ENCODE data around the gene LUZP1.
A peak's percentile ranks its signal among the peaks of the same experiment; 100 is the strongest.

Gene LUZP1

GRCh38 chr1:23103001-23103889 is 65.4 kb downstream of the LUZP1 start:
- peak; percentile 48 for FAIRE-seq
- DNase-seq (ENCODE audit: insufficient read length): no peak
- TF ChIP-seq TAF1 (IDR thresholded peaks at IDR 0.05; ENCODE audit: borderline replicate concordance, low read depth, low read length) (no peak), POLR2A (IDR thresholded peaks at IDR 0.05; ENCODE audit: low read depth, low read length) (no peak), POLR2AphosphoS5 (IDR thresholded peaks at IDR 0.05; ENCODE audit: low read depth, low read length) (no peak)

GRCh38 chr1:23102289-23102688 is 66.4 kb downstream of the LUZP1 start:
- no peak for DNase-seq (ENCODE audit: insufficient read length)
- FAIRE-seq: no peak
- TF ChIP-seq POLR2AphosphoS5 (IDR thresholded peaks at IDR 0.05; ENCODE audit: low read depth, low read length) (no peak), POLR2A (IDR thresholded peaks at IDR 0.05; ENCODE audit: low read depth, low read length) (no peak), TAF1 (IDR thresholded peaks at IDR 0.05; ENCODE audit: borderline replicate concordance, low read depth, low read length) (no peak)

GRCh38 chr1:23101887-23102286 is 66.8 kb downstream of the LUZP1 start:
- no peak for FAIRE-seq
- no peak for DNase-seq (ENCODE audit: insufficient read length)
- no peak for TF ChIP-seq POLR2A (IDR thresholded peaks at IDR 0.05; ENCODE audit: low read depth, low read length)
- TF ChIP-seq POLR2AphosphoS5 (IDR thresholded peaks at IDR 0.05; ENCODE audit: low read depth, low read length): no peak
- no peak for TF ChIP-seq TAF1 (IDR thresholded peaks at IDR 0.05; ENCODE audit: borderline replicate concordance, low read depth, low read length)

GRCh38 chr1:23101101-23101827 is 67.4 kb downstream of the LUZP1 start:
- TF ChIP-seq TAF1 (IDR thresholded peaks at IDR 0.05; ENCODE audit: borderline replicate concordance, low read depth, low read length) (no peak), POLR2A (IDR thresholded peaks at IDR 0.05; ENCODE audit: low read depth, low read length) (no peak), POLR2AphosphoS5 (IDR thresholded peaks at IDR 0.05; ENCODE audit: low read depth, low read length) (no peak)
- DNase-seq (ENCODE audit: insufficient read length): no peak
- FAIRE-seq: no peak

- DNase-seq (ENCODE audit: insufficient read length) (no peak), FAIRE-seq (peak; percentile 5)
- TF ChIP-seq TAF1 (IDR thresholded peaks at IDR 0.05; ENCODE audit: borderline replicate concordance, low read depth, low read length) (no peak), POLR2A (IDR thresholded peaks at IDR 0.05; ENCODE audit: low read depth, low read length) (no peak), POLR2AphosphoS5 (IDR thresholded peaks at IDR 0.05; ENCODE audit: low read depth, low read length) (no peak)
Measured at GRCh38 chr1:23100074-23100748, 68.4 kb downstream of the LUZP1 start.

DNA sequence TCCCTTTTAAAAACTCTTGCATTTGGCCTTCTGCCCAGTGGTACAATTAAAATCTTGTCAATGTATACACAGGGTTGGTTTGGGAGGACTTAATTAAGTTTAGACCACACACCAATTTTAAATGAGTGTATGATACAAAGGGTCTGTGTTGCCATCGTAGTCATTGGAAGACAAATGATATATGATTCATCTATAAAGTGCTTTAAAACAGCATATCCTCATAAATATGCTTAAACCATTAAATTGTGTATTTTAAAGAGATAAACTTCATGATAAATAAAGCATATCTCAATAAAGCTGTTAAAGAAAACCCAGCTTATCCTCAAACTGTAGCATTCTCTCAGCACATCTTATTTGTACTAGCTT is 69.5 kb downstream of the LUZP1 start:
- no peak for DNase-seq (ENCODE audit: insufficient read length)
- TF ChIP-seq POLR2A (IDR thresholded peaks at IDR 0.05; ENCODE audit: low read depth, low read length) (no peak), TAF1 (IDR thresholded peaks at IDR 0.05; ENCODE audit: borderline replicate concordance, low read depth, low read length) (no peak), POLR2AphosphoS5 (IDR thresholded peaks at IDR 0.05; ENCODE audit: low read depth, low read length) (no peak)
- FAIRE-seq: no peak

- FAIRE-seq (peak; percentile 76), DNase-seq (ENCODE audit: insufficient read length) (peak; percentile 25)
- TF ChIP-seq TAF1 (IDR thresholded peaks at IDR 0.05; ENCODE audit: borderline replicate concordance, low read depth, low read length) (no peak), POLR2A (IDR thresholded peaks at IDR 0.05; ENCODE audit: low read depth, low read length) (no peak), POLR2AphosphoS5 (IDR thresholded peaks at IDR 0.05; ENCODE audit: low read depth, low read length) (no peak)
Measured at GRCh38 chr1:23098463-23099170, 70.0 kb downstream of the LUZP1 start.

- DNase-seq (ENCODE audit: insufficient read length) (no peak), FAIRE-seq (no peak)
- TF ChIP-seq POLR2AphosphoS5 (IDR thresholded peaks at IDR 0.05; ENCODE audit: low read depth, low read length) (no peak), POLR2A (IDR thresholded peaks at IDR 0.05; ENCODE audit: low read depth, low read length) (no peak), TAF1 (IDR thresholded peaks at IDR 0.05; ENCODE audit: borderline replicate concordance, low read depth, low read length) (no peak)
Measured at GRCh38 chr1:23097316-23097715, 71.3 kb downstream of the LUZP1 start.

- TF ChIP-seq TAF1 (IDR thresholded peaks at IDR 0.05; ENCODE audit: borderline replicate concordance, low read depth, low read length) (no peak), POLR2AphosphoS5 (IDR thresholded peaks at IDR 0.05; ENCODE audit: low read depth, low read length) (no peak), POLR2A (IDR thresholded peaks at IDR 0.05; ENCODE audit: low read depth, low read length) (no peak)
- DNase-seq (ENCODE audit: insufficient read length): no peak
- no peak for FAIRE-seq
Measured at GRCh38 chr1:23092447-23092846, 76.2 kb downstream of the LUZP1 start.

- no peak for TF ChIP-seq TAF1 (IDR thresholded peaks at IDR 0.05; ENCODE audit: borderline replicate concordance, low read depth, low read length)
- no peak for TF ChIP-seq POLR2AphosphoS5 (IDR thresholded peaks at IDR 0.05; ENCODE audit: low read depth, low read length)
- no peak for TF ChIP-seq POLR2A (IDR thresholded peaks at IDR 0.05; ENCODE audit: low read depth, low read length)
- DNase-seq (ENCODE audit: insufficient read length): no peak
- no peak for FAIRE-seq
Measured at GRCh38 chr1:23091545-23091944, 77.1 kb downstream of the LUZP1 start.

DNA sequence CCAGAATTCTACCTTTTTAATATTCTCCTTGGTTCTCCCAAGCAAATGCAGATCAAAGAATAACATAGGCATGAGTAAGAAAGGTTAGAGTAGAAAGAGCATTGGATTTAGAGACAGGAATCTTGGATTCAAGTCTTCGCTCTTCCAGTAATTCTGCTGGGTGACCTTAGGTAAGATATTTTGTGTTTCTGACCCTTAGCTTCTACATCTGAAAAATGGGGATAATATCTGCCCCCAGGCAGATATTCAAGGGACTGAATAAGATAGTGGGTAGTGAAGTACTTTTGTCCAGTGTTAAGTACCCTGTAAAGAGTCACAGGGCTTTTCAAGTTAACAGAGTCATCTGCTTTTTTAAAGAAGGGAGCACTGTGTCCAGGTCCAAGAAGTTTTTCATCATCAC is 78.6 kb downstream of the LUZP1 start:
- no peak for DNase-seq (ENCODE audit: insufficient read length)
- TF ChIP-seq POLR2A (IDR thresholded peaks at IDR 0.05; ENCODE audit: low read depth, low read length): no peak
- no peak for TF ChIP-seq POLR2AphosphoS5 (IDR thresholded peaks at IDR 0.05; ENCODE audit: low read depth, low read length)
- TF ChIP-seq TAF1 (IDR thresholded peaks at IDR 0.05; ENCODE audit: borderline replicate concordance, low read depth, low read length): no peak
- no peak for FAIRE-seq

Measured in GM12892 (cell line).